Measurements from ENCODE around the gene NPEPPS.

GRCh38 chr17:47620503-47621245, 89.8 kb downstream of the NPEPPS start:
- TF ChIP-seq CTCF (IDR thresholded peaks at IDR 0.05) (no peak), SIN3A (IDR thresholded peaks at IDR 0.05; ENCODE audit: borderline replicate concordance, insufficient read depth, low read depth, low read length) (no peak)

All from Panc1 (cell line).